Activated T-helper 1 cell treated with anti-CD3 and anti-CD28 coated beads, Interleukin-12 subunit alpha, Interleukin-12 subunit beta, Interleukin-2, Interleukin-4 antibody, amounts not matched to agents 30 ng/mL and 10 ng/mL and 1 ng/mL, durations not matched to agents 14 hours and 24 hours and 36 hours (primary cell): ENCODE measurements around the gene TXLNA. TPM values are rescaled to one million over a fixed set of nuclear protein-coding genes. Genes with fewer than 3 reads are reported as not detected.

Experiments used
- DNase-seq: peaks from one replicate; pipeline ENCODE4 v3.0.0; 2021; ENCODE audit warnings: low spot score
- H3K27ac Mint-ChIP-seq: one replicate; pipeline ENCODE4 v1.8.0; 2021; ENCODE audit warnings: mild to moderate bottlenecking, mixed read lengths
- H3K27me3 Mint-ChIP-seq: one replicate; pipeline ENCODE4 v1.8.0; 2022; ENCODE audit warnings: mild to moderate bottlenecking, moderate library complexity, mixed read lengths; ENCODE audit not compliant: insufficient read depth
- H3K36me3 Mint-ChIP-seq: one replicate; pipeline ENCODE4 v1.8.0; 2021; ENCODE audit warnings: low read depth, mixed read lengths
- H3K4me1 Mint-ChIP-seq: one replicate; pipeline ENCODE4 v1.8.0; 2021; ENCODE audit warnings: low read depth, mixed read lengths
- H3K4me3 Mint-ChIP-seq: one replicate; pipeline ENCODE4 v1.8.0; 2021; ENCODE audit warnings: mild to moderate bottlenecking, moderate library complexity, mixed read lengths
- H3K9me3 Mint-ChIP-seq: one replicate; pipeline ENCODE4 v1.8.0; 2021; ENCODE audit warnings: mixed read lengths
- intact Hi-C: fragments of 100-400 bp; cut with micrococcal nuclease; formaldehyde crosslinking; loops from one replicate; pipeline ENCODE4 v1.15.1; 2024
- total RNA-seq: library from RNA; stranded (reverse); gene quantifications from 2 replicates; pipeline ENCODE4 v1.2.3, GENCODE V29; 2022

TXLNA gene
- total RNA-seq, 1 donor from 2014 or later, result 110 TPM

GRCh38 chr1:32224285-32224684 lies 44.8 kb downstream of the TXLNA start:
- Mint-ChIP-seq H3K27me3 (no peaks in the 10 kb centered on the region), H3K4me1 (peaks cover 32% of the 10 kb centered on the region), H3K27ac (no peak overlapping the region), H3K36me3 (peaks cover 39% of the 10 kb centered on the region), H3K4me3 (peak overlapping the region; percentile 98), H3K9me3 (no peaks in the 10 kb centered on the region)
- DNase-seq, result no peak
- intact Hi-C loops, result loop anchor here (10.0 kb wide), 1 partner anchor 51 kb away; no protein-coding TSS in a partner anchor

- DNase-seq, result no peak
- no peaks in the 10 kb centered on the region for H3K27me3 Mint-ChIP-seq
- H3K27ac Mint-ChIP-seq, result no peak overlapping the region
- intact Hi-C loops, result loop anchor here (10.0 kb wide), 1 partner anchor 46 kb away; no protein-coding TSS in a partner anchor
- peaks cover 39% of the 10 kb centered on the region for H3K36me3 Mint-ChIP-seq
- H3K4me3 Mint-ChIP-seq, result no peak overlapping the region
- H3K4me1 Mint-ChIP-seq, result peaks cover 14% of the 10 kb centered on the region
- no peaks in the 10 kb centered on the region for H3K9me3 Mint-ChIP-seq
These were observed 49.3 kb downstream of the TXLNA start for GRCh38 chr1:32228771-32229170.

- H3K4me3 Mint-ChIP-seq, result no peak overlapping the region
- peaks cover 31% of the 10 kb centered on the region for H3K36me3 Mint-ChIP-seq
- H3K27ac Mint-ChIP-seq, result peak overlapping the region; percentile 23
These were observed 52.5 kb downstream of the TXLNA start for GRCh38 chr1:32231843-32232432.

GRCh38 chr1:32232558-32233304 lies 53.3 kb downstream of the TXLNA start:
- H3K4me1 Mint-ChIP-seq, result peaks cover 2% of the 10 kb centered on the region
- DNase-seq, result no peak
- no peak overlapping the region for H3K4me3 Mint-ChIP-seq
- intact Hi-C loops, result no loop called here
- no peak overlapping the region for H3K27ac Mint-ChIP-seq
- no peaks in the 10 kb centered on the region for H3K9me3 Mint-ChIP-seq
- H3K27me3 Mint-ChIP-seq, result no peaks in the 10 kb centered on the region
- peaks cover 30% of the 10 kb centered on the region for H3K36me3 Mint-ChIP-seq

More at GRCh38 chr1:32231843-32232432, 52.5 kb downstream of the TXLNA start:
- DNase-seq, result no peak
- Mint-ChIP-seq H3K4me1 (peaks cover 7% of the 10 kb centered on the region), H3K9me3 (no peaks in the 10 kb centered on the region), H3K27me3 (no peaks in the 10 kb centered on the region)
- intact Hi-C loops, result no loop called here

- Mint-ChIP-seq H3K27ac (no peak overlapping the region), H3K9me3 (no peaks in the 10 kb centered on the region), H3K4me3 (no peak overlapping the region), H3K4me1 (peaks cover 5% of the 10 kb centered on the region), H3K27me3 (no peaks in the 10 kb centered on the region), H3K36me3 (peaks cover 14% of the 10 kb centered on the region)
- intact Hi-C loops, result no loop called here
- DNase-seq, result no peak
These were observed 55.3 kb downstream of the TXLNA start for GRCh38 chr1:32234792-32235191.

DNA sequence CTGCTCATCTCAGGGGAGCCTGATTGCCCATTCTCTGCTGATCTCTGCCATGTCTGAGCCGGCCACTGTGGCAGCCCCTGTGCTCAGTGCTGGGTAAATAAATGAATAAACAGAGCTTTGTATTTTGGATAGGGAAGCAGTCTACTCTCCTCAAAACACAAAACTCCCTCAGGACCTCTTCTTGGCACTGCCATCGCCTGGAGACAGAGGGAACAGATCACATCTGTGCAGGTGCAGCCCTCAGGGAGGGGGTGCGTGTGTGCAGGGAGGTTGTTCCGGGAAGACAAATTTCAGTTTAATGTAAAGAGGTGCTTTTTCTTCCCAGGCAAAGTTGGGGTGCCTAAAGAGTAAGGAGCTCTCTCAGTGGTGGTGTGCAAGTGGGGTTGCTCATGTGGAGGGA lies 59.9 kb downstream of the TXLNA start:
- intact Hi-C loops, result no loop called here
- peak overlapping the region; percentile 82 for H3K4me3 Mint-ChIP-seq
- H3K27me3 Mint-ChIP-seq, result no peaks in the 10 kb centered on the region

DNA sequence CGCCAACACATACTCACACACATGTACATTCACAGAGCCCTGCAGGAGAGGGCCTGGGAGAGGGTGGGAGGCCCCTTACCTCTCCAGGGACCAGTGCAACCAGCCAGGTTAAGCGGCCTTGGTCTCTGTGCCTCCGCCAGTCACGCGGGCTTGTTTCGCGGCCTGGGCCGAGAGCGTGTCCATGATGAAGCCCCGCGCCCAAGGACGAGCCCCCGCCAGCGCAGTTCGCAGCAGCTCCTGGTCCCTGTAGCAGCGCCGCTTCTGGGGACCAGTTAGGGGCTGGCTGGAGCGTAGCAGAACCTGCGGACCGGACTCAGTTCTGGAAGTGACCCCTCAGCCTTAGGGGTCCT lies 60.3 kb downstream of the TXLNA start:
- Mint-ChIP-seq H3K4me3 (peak overlapping the region; percentile 82), H3K9me3 (no peaks in the 10 kb centered on the region), H3K36me3 (peaks cover 5% of the 10 kb centered on the region), H3K27me3 (no peaks in the 10 kb centered on the region), H3K27ac (no peak overlapping the region), H3K4me1 (peaks cover 17% of the 10 kb centered on the region)
- intact Hi-C loops, result loop anchor here (1.0 to 2.0 kb wide), 2 partner anchors 9 to 51 kb away; no protein-coding TSS in a partner anchor
- no peak for DNase-seq

More for the DNA sequence above, 59.9 kb downstream of the TXLNA start:
- Mint-ChIP-seq H3K4me1 (peaks cover 17% of the 10 kb centered on the region), H3K36me3 (peaks cover 5% of the 10 kb centered on the region), H3K27ac (no peak overlapping the region), H3K9me3 (no peaks in the 10 kb centered on the region)
- DNase-seq, result no peak

- Mint-ChIP-seq H3K36me3 (peaks cover 5% of the 10 kb centered on the region), H3K27me3 (no peaks in the 10 kb centered on the region), H3K9me3 (no peaks in the 10 kb centered on the region), H3K4me1 (peaks cover 17% of the 10 kb centered on the region), H3K4me3 (peak overlapping the region; percentile 82), H3K27ac (no peak overlapping the region)
- DNase-seq, result no peak
- intact Hi-C loops, result loop anchor here (1.0 to 2.0 kb wide), 2 partner anchors 8 to 50 kb away; no protein-coding TSS in a partner anchor
These were observed 60.9 kb downstream of the TXLNA start for GRCh38 chr1:32240140-32240951.

- DNase-seq, result no peak
These were observed 61.7 kb downstream of the TXLNA start for GRCh38 chr1:32241001-32241763.

DNA sequence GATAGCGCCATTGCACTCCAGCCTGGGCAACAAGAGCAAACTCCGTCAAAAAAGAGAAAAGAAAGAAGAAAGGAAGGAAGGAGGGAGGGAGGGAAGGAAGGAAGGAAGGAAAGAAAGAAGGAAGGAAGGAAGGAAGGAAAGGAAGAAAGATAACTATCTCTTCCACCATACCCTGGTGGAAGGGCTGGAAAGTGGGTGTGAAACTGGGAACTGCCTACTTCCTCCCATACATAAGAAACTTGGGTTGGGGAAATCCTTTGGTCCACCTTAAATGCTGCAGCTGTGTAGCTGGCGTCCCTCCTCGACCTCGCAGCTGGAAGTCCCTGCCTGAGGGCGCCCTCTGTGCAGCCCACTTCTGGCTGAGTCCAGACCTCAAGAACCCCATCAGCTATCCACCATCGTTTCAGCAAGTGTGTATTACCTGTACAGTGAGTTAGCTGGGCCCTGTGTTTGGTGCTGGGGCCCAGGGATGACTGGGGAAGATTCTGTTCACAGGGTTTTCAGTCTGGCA lies 62.9 kb downstream of the TXLNA start:
- Mint-ChIP-seq H3K27me3 (no peaks in the 10 kb centered on the region), H3K36me3 (no peaks in the 10 kb centered on the region), H3K27ac (no peak overlapping the region), H3K9me3 (no peaks in the 10 kb centered on the region), H3K4me1 (peaks cover 25% of the 10 kb centered on the region), H3K4me3 (no peak overlapping the region)
- intact Hi-C loops, result no loop called here
- DNase-seq, result no peak

More at GRCh38 chr1:32241001-32241763, 61.7 kb downstream of the TXLNA start:
- no peak overlapping the region for H3K27ac Mint-ChIP-seq
- H3K27me3 Mint-ChIP-seq, result no peaks in the 10 kb centered on the region
- peaks cover 17% of the 10 kb centered on the region for H3K4me1 Mint-ChIP-seq
- intact Hi-C loops, result loop anchor here (2.0 kb wide), 1 partner anchor 50 kb away; no protein-coding TSS in a partner anchor
- H3K4me3 Mint-ChIP-seq, result peak overlapping the region; percentile 82
- peaks cover under 1% of the 10 kb centered on the region for H3K36me3 Mint-ChIP-seq
- H3K9me3 Mint-ChIP-seq, result no peaks in the 10 kb centered on the region

- peak within 1 kb of the TSS; percentile 35 for H3K4me3 Mint-ChIP-seq
- DNase-seq, result no peak
- peak within 1 kb of the TSS; percentile 95 for H3K27ac Mint-ChIP-seq
- peaks cover 5% of the 10 kb centered on the region for H3K36me3 Mint-ChIP-seq
- intact Hi-C loops, result no loop called here
- H3K4me1 Mint-ChIP-seq, result peaks cover 40% of the 10 kb centered on the region
- H3K27me3 Mint-ChIP-seq, result no peaks in the 10 kb centered on the region
- H3K9me3 Mint-ChIP-seq, result no peaks in the 10 kb centered on the region
These were observed 67.4 kb downstream of the TXLNA start, which contains the start of gene FAM167B for GRCh38 chr1:32246888-32247273. FAM167B (plus strand) TSS chr1:32247222; CDS start chr1:32247422, 200 bp downstream.

- H3K4me3 Mint-ChIP-seq, result no peak overlapping the region
These were observed 68.0 kb downstream of the TXLNA start for GRCh38 chr1:32247452-32247851.

More at GRCh38 chr1:32247452-32247851, 68.0 kb downstream of the TXLNA start:
- peak overlapping the region; percentile 95 for H3K27ac Mint-ChIP-seq
- no peaks in the 10 kb centered on the region for H3K9me3 Mint-ChIP-seq
- peaks cover 46% of the 10 kb centered on the region for H3K4me1 Mint-ChIP-seq
- no peak for DNase-seq
- peaks cover 8% of the 10 kb centered on the region for H3K36me3 Mint-ChIP-seq
- H3K27me3 Mint-ChIP-seq, result no peaks in the 10 kb centered on the region
- intact Hi-C loops, result no loop called here
